GM19193 (cell line): ENCODE results near the gene WFDC5.

Experiments used
- POLR2A ChIP-seq: IDR thresholded peaks from 4 replicates; pipeline ENCODE4 v1.6.1; 2011; ENCODE audit not compliant: insufficient read depth, insufficient read length; ENCODE audit errors: extremely low read depth

Gene WFDC5

GRCh38 chr20:45077559-45077958, 37.4 kb downstream of the WFDC5 start:
- no peak for TF ChIP-seq POLR2A

DNA sequence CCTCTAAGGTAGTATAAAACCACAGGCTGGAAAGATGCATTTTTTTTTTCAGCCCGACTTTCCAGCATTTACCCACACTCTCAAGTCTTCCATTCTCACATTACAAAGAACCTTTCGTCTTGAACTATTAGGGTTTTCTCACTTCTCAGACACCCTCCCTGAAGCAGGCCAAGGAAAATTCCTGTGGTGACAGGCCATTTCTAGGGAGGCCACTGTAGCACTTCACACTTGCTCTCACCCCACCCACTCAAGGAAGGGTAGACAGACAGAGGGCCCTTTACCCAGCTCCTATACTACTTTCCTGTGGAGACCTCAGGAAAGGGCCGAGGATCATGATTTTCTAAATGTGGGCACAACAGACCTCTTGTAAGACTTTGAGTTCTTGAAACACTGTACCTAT, 41.8 kb downstream of the WFDC5 start:
- no peak for TF ChIP-seq POLR2A

- TF ChIP-seq POLR2A = no peak
Observed at GRCh38 chr20:45072066-45072465, 42.9 kb downstream of the WFDC5 start.

GRCh38 chr20:45070932-45071632, 43.9 kb downstream of the WFDC5 start:
- TF ChIP-seq POLR2A = no peak

DNA sequence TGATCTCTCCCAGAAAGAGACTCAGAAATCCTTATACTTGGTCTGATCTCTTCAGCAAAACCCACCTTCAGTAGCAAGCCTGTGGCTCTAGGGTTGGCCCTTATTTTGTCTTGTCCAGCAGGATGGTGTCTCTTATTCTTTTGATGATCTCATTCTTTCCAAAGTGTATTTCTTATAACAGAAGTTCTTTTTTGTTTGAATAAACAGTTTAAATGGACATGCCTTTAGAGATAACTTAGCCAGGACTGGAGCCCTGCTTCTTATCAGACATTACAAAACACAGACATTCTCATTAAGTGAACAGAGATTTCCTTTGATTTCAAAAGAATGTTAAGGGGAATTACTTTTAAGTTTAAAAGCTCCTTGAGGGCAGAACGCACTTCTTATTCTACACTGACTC, 45.7 kb downstream of the WFDC5 start:
- TF ChIP-seq POLR2A = no peak

- TF ChIP-seq POLR2A = no peak
Observed at GRCh38 chr20:45067558-45067957, 47.4 kb downstream of the WFDC5 start.

- no peak for TF ChIP-seq POLR2A
Observed at GRCh38 chr20:45067087-45067486, 47.9 kb downstream of the WFDC5 start.

DNA sequence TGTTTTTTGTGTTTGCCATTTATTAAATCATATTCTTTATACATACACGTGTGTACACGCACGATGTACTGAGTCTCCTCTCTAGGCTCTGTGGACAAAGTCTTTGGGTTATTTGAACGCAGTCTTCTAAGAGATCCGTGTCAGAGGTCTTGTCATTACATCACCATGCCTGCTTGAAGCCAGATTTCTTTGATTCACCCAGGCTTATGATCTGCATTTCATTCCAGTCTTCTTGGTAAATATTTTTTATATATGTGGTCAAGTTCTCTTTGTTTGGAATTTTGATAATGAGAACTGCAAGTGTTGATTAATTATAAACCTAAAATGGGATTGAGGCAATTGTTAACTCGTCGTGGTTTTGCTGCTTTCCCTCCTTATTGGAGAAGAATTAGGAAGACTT, 48.6 kb downstream of the WFDC5 start:
- TF ChIP-seq POLR2A = no peak

- TF ChIP-seq POLR2A = no peak
Observed at GRCh38 chr20:45064812-45065211, 50.2 kb downstream of the WFDC5 start.

DNA sequence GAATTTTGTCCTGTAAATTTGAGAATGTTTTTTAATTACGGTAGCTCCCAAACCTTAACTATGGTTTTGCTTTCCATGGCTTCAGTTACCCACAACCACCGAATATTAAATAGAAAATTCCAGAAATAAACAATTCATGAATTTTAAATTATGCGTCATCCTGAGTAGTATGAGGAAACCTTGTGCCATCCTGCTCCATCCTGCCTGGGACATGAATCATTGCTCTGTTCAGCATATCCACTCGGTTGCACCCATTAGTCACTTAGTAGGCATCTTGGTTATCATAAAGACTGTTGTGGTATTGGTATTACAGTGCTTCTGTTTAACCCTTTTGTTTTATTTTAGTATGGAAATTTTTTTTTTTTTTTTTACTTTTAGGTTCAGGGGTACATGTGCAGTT, 53.7 kb downstream of the WFDC5 start:
- no peak for TF ChIP-seq POLR2A

- TF ChIP-seq POLR2A = no peak
Observed at GRCh38 chr20:45060294-45060693, 54.7 kb downstream of the WFDC5 start.
